ENCODE data around the gene DDX51.

The DDX51 gene

DNA sequence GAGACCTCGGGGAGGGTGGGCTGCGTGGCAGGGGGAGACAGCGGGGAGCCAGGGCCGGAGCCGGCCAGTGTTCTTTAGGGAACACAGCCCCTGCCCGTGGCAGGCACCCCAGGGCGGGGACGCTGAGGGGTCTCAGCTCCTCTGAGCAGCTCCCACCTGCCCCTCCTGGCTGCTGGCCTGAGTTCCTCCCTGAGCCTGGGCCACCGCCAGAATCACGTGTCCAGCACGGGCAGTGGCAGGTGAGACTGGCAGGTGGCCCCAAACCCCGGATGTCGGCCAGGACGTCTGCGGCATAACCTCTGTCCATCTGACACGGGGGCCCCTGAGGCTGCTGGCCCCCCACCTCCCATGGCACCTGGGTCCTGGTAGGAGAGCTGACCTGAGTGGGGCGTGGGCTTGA is 25.3 kb upstream of the DDX51 start:
- H3K4me3 ChIP-seq (replicated peaks; ENCODE audit: low read depth, low read length), result no peak overlapping the region
- TF ChIP-seq, protein P1, sequence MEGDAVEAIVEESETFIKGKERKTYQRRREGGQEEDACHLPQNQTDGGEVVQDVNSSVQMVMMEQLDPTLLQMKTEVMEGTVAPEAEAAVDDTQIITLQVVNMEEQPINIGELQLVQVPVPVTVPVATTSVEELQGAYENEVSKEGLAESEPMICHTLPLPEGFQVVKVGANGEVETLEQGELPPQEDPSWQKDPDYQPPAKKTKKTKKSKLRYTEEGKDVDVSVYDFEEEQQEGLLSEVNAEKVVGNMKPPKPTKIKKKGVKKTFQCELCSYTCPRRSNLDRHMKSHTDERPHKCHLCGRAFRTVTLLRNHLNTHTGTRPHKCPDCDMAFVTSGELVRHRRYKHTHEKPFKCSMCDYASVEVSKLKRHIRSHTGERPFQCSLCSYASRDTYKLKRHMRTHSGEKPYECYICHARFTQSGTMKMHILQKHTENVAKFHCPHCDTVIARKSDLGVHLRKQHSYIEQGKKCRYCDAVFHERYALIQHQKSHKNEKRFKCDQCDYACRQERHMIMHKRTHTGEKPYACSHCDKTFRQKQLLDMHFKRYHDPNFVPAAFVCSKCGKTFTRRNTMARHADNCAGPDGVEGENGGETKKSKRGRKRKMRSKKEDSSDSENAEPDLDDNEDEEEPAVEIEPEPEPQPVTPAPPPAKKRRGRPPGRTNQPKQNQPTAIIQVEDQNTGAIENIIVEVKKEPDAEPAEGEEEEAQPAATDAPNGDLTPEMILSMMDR (IDR thresholded peaks at IDR 0.05; ENCODE audit: low read length, missing control alignments), result no peak
- DNase-seq (ENCODE audit: low read depth), result no peak

DNA sequence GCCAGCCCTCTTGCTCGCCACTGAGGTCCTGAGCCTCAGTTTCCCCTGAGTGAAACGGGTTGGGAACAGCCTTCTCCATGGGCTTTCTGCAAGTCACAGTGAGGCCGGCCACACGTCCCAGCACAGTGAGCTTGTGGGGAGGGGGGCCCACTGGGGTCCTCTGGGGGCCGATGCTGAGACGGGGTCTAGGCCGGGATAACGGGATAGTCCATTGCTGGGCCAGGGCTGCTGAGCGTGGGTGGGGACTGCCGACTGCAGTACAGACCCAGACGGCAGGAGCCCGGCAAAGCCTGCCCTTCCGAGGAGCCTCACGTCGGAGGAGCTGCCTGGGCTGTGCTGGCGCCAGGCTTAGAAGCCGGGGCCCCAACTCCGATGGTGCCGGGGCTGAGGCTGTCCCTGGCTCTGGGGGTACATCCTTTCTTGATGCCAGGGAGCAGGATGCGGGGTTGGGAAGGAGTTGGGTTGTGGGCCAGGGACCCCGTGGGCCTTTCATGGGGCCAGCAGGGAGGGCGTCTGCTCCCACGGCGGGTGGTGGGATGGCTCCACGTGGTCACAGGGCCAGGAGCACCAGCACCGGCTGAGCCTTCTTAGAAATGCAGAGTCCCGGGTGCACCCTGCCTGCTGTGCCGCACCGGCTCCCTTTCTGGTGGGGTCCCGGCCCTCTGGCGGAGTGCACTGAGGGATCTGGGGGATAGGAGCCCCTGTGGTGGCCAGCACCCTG is 24.4 kb upstream of the DDX51 start:
- DNase-seq (ENCODE audit: low read depth), result no peak
- TF ChIP-seq, protein P1 (IDR thresholded peaks at IDR 0.05; ENCODE audit: low read length, missing control alignments), result no peak

DNA sequence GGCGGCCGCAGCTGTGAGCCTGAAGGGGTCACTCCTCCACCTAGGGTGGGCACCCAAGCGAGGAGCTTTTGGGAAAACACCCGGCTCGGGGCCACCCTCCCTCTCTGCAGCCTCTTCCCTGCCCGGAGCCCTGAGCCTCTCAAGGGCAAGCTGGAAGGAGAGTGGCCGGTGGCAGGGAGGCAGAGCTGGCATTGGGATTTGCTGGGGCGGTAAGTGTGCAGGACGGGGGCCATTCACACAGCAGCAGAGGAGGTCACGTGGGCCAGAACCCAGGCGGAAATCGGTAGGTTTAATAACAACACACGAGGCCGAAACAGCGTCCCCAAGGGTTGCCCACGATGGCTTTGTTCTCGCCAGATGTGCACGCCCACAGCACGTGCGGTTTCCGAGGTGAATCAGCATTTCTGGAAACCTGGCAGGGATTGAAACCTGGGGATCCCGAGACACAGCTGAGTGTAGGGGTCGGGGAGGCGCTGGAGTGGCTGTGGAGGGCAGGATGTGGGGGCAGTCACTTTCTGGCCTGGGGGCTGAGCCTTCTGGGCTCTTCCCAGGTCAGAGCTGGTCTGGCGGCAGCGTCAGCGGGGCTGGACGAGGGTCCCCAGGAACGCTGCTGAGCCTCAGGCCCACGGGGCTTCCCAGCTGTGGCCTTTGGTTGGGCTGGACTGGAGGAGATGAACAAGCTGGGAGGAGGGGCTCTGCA is 23.6 kb upstream of the DDX51 start:
- TF ChIP-seq, protein P1 (IDR thresholded peaks at IDR 0.05; ENCODE audit: low read length, missing control alignments), result no peak
- DNase-seq (ENCODE audit: low read depth), result no peak
- H3K4me3 ChIP-seq (replicated peaks; ENCODE audit: low read depth, low read length), result no peak overlapping the region

More for the DNA sequence above, 24.4 kb upstream of the DDX51 start:
- no peak overlapping the region for H3K4me3 ChIP-seq (replicated peaks; ENCODE audit: low read depth, low read length)

DNA sequence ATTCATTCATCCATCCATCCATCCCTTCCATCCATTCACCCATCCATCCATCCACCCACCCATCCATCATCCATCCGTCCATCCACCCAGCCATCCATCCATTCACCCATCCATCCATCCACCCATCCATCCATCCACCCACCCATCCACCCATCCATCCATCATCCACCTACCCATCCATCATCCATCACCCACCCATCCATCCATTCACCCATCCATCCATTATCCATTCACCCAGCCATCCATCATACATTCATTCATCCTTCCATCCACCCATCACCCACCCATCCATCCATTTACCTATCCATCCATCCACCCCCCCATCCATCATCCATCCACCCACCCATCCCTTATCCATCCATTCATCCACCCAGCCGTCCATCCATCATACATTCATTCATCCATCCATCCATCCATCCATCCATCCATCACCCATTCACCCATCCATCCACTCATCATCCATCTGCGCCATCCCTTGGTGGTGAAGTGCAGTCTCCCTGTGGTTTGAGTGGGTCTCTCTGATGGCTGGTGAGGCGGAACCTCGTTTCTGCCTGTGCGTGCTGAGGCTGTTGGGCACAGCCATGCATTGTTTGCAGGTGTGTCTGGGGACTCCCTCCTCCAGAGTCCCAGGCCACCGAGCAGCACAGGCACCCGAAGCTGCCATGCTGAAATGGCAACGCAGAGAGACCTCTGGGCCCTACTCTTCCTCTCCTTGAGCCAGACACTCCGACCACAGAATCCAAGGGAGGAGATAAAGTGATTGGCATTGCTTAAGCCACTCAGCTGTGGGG is 22.9 kb upstream of the DDX51 start:
- TF ChIP-seq, protein P1 (IDR thresholded peaks at IDR 0.05; ENCODE audit: low read length, missing control alignments), result no peak
- no peak for DNase-seq (ENCODE audit: low read depth)
- H3K4me3 ChIP-seq (replicated peaks; ENCODE audit: low read depth, low read length), result no peak overlapping the region

DNA sequence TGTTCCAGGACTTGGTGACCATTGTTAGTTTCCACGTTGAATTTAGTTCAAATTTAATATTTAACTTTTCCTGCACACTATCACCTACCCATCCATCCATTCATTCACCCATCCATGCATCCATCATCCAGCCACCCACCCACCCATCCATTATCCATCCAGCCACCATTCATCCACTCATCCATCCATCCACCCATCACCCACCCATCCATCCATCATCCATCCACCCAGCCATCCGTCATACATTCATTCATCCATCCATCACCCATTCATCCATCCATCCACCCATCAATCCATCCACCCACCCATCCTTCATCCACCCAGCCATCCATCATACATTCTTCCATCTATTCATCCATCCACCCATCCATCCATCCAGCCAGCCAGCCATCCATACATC is 22.0 kb upstream of the DDX51 start:
- H3K4me3 ChIP-seq (replicated peaks; ENCODE audit: low read depth, low read length), result no peak overlapping the region
- DNase-seq (ENCODE audit: low read depth), result no peak
- TF ChIP-seq, protein P1 (IDR thresholded peaks at IDR 0.05; ENCODE audit: low read length, missing control alignments), result no peak

DNA sequence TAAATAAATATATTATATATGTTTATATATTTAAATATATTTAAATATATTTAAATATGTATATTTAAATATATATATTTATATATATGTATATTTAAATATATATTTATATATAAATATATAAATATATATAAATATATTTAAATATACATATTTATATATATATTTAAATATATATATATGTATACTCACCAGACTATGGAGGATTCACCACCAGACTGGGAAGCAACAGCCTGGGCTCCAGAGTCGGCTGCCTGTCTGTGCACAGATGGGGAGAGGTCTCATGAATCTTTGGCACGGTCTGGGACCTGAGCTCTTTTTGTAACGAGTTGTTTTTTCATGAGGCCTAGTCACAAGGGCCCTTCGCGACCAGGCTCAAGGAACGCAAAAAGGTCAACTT is 21.5 kb upstream of the DDX51 start:
- no peak for DNase-seq (ENCODE audit: low read depth)
- TF ChIP-seq, protein P1 (IDR thresholded peaks at IDR 0.05; ENCODE audit: low read length, missing control alignments), result no peak
- no peak overlapping the region for H3K4me3 ChIP-seq (replicated peaks; ENCODE audit: low read depth, low read length)
